ENCODE results near the gene HBG2. TPM values are rescaled to one million over a fixed set of nuclear protein-coding genes. Genes with fewer than 3 reads are reported as not detected.
"Not testable (repeated sequence)": the region's sequence is repeated elsewhere in the genome, so short reads cannot be mapped to it uniquely, and the experiment has no call there.

HBG2 gene
- 1,000 to 10,000 TPM; 1,196 to 3,386 (median 2,205) TPM for polyA plus RNA-seq (ENCODE audit: insufficient read length in 4 of 4)

DNA sequence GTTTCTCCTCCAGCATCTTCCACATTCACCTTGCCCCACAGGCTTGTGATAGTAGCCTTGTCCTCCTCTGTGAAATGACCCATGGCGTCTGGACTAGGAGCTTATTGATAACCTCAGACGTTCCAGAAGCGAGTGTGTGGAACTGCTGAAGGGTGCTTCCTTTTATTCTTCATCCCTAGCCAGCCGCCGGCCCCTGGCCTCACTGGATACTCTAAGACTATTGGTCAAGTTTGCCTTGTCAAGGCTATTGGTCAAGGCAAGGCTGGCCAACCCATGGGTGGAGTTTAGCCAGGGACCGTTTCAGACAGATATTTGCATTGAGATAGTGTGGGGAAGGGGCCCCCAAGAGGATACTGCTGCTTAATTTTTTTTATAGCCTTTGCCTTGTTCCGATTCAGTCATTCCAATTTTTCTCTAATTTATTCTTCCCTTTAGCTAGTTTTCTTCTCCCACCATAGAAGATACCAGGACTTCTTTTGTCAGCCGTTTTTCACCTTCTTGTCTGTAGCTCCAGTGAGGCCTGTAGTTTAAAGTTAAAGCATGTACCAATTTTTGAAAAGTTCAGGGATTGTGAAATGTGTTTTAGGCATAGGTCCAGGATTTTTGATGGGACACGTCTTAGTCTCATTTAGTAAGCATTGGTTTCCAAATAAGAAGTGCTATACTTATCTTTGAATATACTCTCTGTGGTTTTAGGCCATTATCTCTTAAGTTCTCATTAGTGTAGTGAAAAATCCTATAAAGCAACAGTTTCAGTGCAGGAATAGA lies at the start of gene HBG2:
Gene HBG2, minus strand, starts transcription at position 136 of the 768 bp plus-strand sequence. Its CDS starts 53 bp downstream, at position 83.
- not testable (repeated sequence) for DNase-seq (ENCODE audit: low read depth in 4 of 4, low spot score in 2 of 4)

DNA sequence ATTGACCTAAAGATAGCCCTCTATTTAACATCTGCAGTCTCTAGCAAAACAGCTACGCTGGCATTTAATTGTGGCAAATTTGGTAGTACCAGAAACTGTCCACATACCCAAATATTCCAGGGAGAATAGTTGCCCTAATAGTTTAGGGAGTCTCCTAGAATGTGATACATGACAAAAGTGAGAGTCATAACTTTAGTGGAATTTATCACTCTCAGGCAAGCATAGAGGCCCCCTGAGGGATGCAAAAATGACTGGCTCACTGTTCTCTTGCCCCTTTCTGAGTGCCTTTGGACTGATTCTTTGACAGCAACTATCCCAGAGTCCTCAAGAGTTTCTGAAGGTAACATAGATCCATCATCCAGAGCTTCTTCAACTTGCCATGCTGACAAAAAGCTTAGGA lies 49.5 kb upstream of the HBG2 start:
- DNase-seq (ENCODE audit: low read depth in 4 of 4, low spot score in 2 of 4) = no peak

DNA sequence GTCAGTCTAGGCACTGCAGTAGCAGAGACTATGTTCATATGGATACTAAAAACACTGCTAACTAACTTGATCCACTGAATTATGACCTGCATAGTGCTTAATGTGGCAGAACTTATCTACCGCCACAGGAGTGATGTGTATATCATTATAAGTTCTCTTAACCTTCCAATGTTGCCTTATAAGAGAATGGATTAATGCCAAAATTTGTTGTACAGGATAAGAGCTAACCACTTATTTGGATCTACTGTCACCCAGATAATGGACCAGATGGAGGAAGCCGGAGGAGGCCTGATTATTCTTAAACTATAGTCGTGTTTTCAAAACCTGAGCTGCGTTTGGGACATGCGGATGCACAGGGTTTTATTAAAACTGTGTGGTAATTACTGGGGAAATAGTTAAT lies 49.0 kb upstream of the HBG2 start:
- no peak for DNase-seq (ENCODE audit: low read depth in 4 of 4, low spot score in 2 of 4)

DNA sequence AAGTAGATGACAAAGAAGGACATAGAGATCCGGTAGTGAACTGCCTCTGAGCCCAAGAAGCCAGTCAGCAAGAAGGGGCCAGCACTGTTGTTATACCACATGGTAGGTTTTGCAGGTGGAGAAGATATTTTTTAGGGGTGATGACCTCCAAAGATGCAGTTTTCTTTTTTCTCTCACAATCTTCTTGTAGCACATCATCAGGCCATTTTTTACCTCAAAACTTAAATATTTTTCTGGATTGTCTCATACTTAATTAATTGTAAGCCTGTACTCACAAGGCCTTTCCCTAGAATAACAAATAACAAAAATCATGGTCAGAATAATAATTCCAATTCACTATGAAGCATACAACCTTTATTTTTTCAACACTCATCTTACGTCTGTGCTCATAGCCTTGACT lies 47.3 kb upstream of the HBG2 start, which contains the start of gene OR51B4:
Gene OR51B4, minus strand, starts transcription at position 101 of the 400 bp plus-strand sequence. Its CDS starts 0 bp downstream, at position 101.
- no peak for DNase-seq (ENCODE audit: low read depth in 4 of 4, low spot score in 2 of 4)

DNA sequence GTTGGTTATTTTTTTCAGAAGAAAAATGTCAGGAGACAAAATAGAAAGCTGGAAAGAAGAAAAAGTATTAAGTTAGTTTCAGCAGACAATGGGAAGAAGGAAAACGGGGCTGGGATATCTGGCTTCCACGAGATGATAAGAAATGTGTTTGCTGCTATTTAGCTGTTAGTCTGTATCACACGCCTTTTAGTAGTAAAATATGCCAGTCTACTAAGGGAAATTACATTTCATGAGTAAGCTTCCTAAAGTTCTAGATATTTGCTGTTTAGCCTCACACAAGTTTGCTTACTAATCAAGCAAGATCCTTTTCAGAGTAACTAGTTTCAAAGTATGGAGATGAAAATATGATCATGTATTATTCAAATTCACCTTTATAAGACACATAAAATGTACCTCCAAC lies 45.7 kb upstream of the HBG2 start:
- DNase-seq (ENCODE audit: low read depth in 4 of 4, low spot score in 2 of 4) = no peak

DNA sequence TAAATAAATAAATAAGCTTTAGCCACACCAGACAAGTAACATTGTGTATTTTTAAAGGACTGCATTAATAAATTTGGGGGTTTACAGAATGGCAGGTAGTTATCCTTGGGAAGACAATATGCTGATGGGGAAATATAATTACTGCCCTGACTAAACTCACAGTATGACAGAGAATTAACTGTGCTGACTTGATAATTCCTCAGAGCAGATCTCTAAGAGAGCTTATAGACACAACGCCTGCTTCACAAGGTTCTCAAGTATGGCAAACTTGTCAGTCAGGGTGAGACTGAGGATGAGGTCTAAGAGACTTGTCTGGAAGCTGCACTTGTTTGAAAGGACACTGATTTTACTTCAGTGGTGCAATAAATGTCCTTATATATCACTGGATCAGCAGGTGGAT lies 43.9 kb upstream of the HBG2 start:
- no peak for DNase-seq (ENCODE audit: low read depth in 4 of 4, low spot score in 2 of 4)

DNA sequence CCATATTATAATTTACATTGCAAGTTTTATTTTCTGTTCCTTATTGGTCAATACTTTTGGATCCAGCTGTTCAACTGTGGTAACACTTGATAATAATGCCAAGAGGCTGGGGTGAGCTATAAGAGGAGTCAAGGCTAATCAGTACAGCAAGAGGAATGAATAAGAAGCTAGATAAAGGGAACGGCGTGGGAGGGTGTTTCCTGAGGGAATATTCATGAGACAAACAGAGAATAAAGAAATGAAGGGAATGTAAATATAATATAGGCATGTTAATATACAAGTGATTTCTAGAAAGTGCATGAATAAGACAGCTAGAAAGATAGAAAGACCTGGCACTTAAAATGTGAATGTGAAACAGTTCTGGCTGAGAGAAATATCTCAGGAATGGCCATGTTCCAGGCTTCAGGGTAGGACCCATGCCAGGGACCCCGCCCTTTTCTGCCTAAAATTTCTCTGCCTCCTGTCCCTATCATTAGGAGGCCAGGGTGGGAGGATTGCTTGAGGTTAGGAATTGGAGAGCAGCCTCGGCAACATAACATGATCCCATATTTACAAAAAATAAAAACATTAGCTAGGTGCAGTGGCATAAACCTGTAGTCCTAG lies 43.2 kb upstream of the HBG2 start:
- DNase-seq (ENCODE audit: low read depth in 4 of 4, low spot score in 2 of 4) = no peak

DNA sequence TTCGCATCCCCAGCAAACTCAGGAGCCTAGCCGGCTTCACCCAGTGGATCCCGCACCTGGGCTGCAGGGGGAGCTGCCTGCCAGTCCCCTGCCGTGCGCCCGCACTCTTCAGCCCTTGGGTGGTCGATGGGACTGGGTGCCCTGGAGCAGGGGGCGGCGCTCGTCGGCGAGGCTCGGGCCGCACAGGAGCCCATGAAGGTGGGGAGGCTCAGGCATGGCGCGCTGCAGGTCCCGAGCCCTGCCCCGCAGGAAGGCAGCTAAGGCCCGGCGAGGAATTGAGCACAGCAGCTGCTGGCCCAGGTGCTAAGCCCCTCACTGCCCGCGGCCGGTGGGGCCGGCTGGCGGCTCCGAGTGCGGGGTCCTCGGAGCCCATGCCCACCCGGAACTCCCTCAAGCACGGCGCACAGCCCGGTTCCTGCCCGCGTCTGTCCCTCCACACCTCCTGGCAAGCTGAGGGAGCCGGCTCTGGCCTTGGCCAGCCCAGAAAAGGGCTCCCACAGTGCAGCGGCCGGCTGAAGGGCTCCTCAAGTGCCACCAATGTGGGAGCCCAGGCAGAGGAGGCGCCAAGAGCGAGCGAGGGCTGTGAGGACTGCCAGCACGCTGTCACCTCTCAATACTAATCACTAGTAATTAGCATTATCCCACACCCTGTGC lies 39.9 kb upstream of the HBG2 start:
- DNase-seq (ENCODE audit: low read depth in 4 of 4, low spot score in 2 of 4) = not testable (repeated sequence)

DNA sequence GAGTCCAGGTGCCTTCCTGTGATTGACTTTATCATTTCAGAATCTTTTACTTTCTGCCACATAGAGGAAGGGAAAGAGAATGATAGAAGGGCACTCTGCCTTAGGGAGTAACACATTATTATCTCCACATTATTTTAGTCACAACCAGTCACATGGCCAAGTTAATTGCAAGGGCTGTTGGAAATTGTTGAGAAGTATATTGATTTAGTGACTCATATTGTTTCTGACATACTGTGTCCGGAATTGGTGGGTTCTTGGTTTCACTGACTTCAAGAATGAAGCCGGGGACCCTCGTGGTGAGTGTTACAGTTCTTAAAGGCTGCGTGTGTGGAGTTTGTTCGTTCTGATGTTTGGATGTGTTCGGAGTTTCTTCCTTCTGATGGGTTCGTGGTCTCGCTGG lies 38.4 kb upstream of the HBG2 start:
- DNase-seq (ENCODE audit: low read depth in 4 of 4, low spot score in 2 of 4) = no peak

DNA sequence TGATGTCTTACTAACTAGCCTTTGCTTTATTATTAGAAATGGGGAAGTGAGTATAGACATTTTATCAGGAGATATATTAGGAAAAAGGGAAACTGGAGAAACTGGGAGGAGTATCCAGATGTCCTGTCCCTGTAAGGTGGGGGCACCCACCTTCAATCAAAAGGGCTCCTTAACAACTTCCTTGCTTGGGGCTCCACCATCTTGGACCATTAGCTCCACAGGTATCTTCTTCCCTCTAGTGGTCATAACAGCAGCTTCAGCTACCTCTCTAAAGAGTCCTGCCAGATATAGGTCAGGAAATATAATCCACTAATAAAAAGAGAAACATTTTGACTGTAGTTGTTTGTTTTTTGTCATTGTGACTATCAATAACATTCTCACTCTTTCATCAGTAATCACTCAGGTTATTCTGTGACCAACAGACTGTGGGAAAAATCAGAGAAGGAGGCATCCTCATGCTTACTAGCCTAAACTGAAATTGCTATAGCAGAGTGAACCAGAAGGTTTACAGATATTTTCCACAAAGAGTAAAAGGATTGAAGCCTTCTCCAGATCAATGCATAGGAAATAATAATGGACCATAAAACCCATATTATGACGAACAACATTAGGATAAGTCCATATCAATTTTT lies 36.7 kb upstream of the HBG2 start:
- DNase-seq (ENCODE audit: low read depth in 4 of 4, low spot score in 2 of 4) = no peak

DNA sequence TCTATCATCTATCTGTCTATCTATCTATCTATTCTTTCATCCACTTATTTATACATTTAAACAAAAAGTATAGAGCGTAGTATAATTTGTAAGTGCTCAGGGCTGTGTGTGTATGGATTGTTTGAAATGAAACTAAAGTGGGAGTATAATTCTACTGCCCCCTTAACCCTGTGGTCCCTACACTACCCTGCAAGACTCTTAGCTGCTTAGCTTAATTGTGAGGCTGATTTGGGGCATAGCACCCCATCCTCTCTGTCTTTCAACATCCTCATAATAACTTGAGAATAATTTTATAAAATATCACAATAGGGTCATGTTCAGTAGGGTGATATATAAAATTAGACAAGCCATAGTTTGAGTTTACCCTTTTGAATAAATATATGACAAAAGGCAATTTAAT lies 35.5 kb upstream of the HBG2 start:
- DNase-seq (ENCODE audit: low read depth in 4 of 4, low spot score in 2 of 4) = no peak

DNA sequence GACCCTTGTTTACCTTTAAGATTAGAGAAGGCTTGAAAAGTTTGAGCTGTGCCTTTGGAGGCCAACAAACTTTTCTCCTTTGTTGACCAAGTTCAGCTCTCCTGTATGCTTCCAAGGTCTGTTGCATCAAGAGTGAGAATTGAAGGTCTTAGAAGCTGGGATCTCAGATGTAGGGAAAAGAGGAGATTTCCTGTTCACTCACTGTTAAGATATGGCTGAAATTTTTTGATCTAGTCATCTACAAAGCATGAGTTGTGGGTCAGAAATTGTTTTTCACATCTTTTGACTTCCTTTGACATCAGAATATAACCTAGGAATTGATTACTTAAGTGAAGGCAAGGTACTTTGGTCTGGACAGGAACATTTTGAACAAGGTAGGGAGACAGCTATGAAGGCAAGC lies 35.1 kb upstream of the HBG2 start:
- no peak for DNase-seq (ENCODE audit: low read depth in 4 of 4, low spot score in 2 of 4)

DNA sequence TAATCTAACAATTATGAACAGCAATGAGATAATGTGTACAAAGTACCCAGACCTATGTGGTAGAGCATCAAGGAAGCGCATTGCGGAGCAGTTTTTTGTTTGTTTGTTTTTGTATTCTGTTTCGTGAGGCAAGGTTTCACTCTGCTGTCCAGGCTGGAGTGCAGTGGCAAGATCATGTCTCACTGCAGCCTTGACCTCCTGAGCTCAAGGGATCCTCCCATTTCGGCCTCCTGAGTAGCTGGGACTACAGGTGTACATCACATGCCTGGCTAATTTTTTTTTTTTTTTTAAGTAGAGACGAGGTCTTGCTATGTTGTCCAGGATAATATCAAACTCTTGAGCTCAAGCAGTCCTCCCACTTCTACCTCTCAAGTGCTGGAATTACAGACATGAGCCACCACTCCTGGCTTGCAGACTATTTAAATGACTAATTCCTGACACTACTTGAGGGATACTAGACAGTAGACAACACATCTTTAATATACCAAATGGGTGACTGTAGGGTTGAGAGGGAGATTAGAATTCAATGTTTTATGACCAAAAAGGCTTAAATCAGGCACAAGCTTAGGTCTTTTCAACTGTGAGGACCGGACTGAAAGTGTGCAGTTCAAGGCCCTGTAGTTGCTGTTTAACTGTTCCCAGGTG lies 34.4 kb upstream of the HBG2 start:
- no peak for DNase-seq (ENCODE audit: low read depth in 4 of 4, low spot score in 2 of 4)

DNA sequence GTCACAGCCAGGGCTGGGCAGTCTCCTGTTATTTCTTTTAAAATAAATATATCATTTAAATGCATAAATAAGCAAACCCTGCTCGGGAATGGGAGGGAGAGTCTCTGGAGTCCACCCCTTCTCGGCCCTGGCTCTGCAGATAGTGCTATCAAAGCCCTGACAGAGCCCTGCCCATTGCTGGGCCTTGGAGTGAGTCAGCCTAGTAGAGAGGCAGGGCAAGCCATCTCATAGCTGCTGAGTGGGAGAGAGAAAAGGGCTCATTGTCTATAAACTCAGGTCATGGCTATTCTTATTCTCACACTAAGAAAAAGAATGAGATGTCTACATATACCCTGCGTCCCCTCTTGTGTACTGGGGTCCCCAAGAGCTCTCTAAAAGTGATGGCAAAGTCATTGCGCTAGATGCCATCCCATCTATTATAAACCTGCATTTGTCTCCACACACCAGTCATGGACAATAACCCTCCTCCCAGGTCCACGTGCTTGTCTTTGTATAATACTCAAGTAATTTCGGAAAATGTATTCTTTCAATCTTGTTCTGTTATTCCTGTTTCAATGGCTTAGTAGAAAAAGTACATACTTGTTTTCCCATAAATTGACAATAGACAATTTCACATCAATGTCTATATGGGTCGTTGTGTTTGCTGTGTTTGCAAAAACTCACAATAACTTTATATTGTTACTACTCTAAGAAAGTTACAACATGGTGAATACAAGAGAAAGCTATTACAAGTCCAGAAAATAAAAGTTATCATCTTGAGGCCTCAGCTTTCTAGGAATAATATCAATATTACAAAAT lies 33.7 kb upstream of the HBG2 start:
- no peak for DNase-seq (ENCODE audit: low read depth in 4 of 4, low spot score in 2 of 4)

DNA sequence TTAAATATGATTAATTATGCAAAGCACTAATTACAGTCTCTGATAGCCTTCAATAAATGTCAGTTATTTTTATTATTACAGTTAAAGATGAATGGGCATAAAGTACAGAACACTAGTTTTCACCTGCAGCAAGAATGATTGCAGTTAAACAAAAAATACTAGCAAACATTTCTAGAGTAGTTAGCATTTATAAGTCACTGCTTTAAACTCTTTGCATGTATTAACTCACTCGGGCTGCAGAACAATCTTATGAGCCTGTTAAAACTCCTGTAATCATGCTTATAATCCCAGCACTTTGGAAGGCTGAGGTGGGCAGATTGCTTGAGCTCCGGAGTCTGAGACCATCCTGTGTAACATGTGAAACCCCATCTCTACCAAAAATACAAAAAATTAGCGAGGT lies 32.3 kb upstream of the HBG2 start:
- DNase-seq (ENCODE audit: low read depth in 4 of 4, low spot score in 2 of 4) = no peak

DNA sequence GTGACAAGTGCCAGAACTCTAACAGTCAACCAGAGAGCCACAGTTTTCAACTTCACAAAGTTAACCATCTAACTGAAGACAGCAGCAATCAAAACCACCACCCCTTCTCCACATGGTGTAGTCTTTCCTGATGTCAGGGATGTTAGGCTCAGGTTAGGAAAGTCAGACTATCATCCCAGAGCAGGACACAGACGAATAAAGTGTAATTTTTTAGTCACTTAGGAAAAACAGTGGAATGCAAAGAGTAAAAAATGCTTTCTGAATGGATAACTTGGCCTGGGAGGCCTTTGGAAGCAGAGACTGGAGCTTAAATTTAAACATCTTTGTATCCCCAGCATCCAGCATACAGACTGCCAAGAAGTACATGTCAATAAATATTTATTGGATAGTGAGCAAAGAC lies 31.8 kb upstream of the HBG2 start:
- DNase-seq (ENCODE audit: low read depth in 4 of 4, low spot score in 2 of 4) = no peak

DNA sequence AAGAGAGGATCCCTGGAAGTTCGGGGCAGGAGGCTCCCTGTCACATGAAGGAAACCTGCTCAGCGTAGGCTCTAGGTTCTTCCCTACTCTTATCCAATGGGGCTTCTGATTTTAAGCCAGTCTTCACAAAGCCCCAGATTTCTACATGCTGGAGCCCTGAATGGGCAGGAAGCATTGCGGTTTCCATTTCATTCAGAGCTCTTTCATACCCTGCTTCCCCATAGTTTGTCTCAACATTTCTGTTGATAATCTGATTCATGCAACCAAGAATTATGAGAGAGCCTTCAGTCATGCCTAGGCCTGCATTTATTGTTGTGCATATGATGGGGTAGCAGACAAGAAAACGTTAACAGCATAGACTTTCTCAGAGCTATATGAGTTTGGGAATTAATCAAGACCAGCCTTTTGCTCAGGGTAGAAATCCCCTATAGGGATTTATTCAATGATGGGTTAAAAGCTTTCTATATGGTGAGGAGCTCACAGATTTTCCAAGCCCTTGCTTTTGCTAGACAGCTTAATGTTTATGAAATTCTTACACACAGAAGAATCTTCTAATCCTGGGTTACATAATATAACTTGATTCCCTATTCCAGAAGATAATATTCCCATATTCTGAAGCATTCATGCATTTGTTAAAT lies 31.2 kb upstream of the HBG2 start:
- no peak for DNase-seq (ENCODE audit: low read depth in 4 of 4, low spot score in 2 of 4)

DNA sequence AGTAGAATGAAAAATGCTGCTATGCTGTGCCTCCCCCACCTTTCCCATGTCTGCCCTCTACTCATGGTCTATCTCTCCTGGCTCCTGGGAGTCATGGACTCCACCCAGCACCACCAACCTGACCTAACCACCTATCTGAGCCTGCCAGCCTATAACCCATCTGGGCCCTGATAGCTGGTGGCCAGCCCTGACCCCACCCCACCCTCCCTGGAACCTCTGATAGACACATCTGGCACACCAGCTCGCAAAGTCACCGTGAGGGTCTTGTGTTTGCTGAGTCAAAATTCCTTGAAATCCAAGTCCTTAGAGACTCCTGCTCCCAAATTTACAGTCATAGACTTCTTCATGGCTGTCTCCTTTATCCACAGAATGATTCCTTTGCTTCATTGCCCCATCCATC lies 30.1 kb upstream of the HBG2 start:
- DNase-seq (ENCODE audit: low read depth in 4 of 4, low spot score in 2 of 4) = no peak

DNA sequence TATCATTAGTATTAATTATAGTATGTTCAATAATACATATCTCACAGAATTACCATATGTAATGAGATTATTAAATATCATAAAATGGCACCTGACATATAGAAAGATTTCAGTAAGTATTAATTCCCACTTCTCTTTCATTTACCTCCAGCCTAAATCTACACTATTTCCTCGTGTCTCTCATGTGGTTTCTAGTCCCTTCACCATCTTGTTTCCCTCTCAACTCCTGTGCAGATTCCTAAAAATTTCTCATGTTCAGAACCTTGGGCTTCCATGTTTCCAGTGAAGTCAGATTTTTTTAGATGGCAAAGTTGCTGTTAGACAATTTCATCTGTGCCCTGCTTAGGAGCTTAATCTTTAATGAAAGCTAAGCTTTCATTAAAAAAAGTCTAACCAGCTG lies 29.3 kb upstream of the HBG2 start:
- DNase-seq (ENCODE audit: low read depth in 4 of 4, low spot score in 2 of 4) = no peak

DNA sequence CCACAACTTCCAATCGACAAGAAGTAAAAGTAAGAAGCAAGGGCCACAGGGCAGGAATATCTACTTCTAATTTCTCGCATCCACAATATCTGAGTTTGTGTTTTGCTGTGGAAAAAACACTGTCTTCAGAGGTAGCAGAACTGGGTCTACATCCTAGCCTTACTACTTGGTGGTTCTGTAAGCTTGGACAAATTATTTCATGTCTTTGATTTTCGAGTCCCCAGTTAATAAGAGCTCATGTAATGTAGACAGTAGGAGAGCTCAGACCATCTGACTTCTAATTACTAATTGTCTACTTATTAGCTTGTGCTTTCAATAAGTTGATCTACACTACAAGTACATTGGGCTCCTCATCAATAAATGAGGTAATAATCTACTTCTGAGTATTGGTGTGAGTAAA lies 28.5 kb upstream of the HBG2 start:
- no peak for DNase-seq (ENCODE audit: low read depth in 4 of 4, low spot score in 2 of 4)

All from left renal cortex interstitium (tissue), 4 donors.